ENCODE results near the gene COL5A1. TPM values are rescaled to one million over a fixed set of nuclear protein-coding genes. Genes with fewer than 3 reads are reported as not detected.

The COL5A1 gene
- total RNA-seq, 4 donors from 2014 or later: 4.9 to 97.4 (median 11.9) TPM

DNA sequence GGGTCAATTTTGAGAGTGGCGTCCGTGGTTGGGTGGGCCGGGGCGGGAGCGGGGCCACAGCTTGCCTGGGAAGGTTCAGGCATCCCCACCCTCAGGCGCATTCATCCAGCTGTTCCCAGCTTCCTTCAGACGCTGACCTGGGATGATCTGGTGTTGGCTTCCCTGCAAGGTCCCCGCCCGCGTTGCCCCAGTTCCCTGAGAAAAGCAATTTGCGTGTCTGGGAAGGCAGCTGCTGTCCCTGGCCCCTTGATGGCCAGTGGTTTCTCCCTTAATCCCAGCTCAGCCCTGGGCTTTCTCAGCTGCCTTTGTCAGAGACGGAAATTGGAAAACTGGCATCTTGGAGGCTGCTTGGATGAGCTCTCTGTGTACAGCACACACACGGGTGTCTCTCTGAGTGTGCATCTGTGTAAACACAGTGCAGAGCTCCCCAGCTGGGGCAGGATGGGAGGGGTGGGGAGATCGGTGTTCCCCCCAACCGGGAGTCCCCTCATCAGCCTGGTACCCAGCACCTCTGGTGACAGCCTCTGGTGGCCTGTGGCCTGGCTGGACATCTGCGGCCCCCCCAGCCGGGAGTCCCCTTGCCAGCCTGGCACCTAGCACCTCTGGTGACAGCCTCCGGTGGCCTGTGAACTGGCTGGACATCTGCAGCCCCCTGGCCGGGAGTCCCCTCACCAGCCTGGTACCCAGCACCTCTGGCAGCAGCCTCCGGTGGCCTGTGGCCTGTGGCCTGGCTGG is 94.0 kb downstream of the COL5A1 start:
- H3K27me3 ChIP-seq: no peaks in the 10 kb centered on the region
- DNase-seq: peak in 1 of 3 donors; percentile 64
- H3K4me3 ChIP-seq: no peak overlapping the region
- H3K4me1 ChIP-seq: peaks cover 0 to 35% (median 0%) of the 10 kb centered on the region in 4 donors
- TF ChIP-seq, protein P1, sequence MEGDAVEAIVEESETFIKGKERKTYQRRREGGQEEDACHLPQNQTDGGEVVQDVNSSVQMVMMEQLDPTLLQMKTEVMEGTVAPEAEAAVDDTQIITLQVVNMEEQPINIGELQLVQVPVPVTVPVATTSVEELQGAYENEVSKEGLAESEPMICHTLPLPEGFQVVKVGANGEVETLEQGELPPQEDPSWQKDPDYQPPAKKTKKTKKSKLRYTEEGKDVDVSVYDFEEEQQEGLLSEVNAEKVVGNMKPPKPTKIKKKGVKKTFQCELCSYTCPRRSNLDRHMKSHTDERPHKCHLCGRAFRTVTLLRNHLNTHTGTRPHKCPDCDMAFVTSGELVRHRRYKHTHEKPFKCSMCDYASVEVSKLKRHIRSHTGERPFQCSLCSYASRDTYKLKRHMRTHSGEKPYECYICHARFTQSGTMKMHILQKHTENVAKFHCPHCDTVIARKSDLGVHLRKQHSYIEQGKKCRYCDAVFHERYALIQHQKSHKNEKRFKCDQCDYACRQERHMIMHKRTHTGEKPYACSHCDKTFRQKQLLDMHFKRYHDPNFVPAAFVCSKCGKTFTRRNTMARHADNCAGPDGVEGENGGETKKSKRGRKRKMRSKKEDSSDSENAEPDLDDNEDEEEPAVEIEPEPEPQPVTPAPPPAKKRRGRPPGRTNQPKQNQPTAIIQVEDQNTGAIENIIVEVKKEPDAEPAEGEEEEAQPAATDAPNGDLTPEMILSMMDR (IDR thresholded peaks at IDR 0.05): no peak
- no peak for TF ChIP-seq POLR2A (IDR thresholded peaks at IDR 0.05)
- peak overlapping the region; percentile 43 to 79 (median 52) for H3K27ac ChIP-seq
- H3K9me3 ChIP-seq: no peaks in the 10 kb centered on the region
- H3K36me3 ChIP-seq: no peaks in the 10 kb centered on the region

DNA sequence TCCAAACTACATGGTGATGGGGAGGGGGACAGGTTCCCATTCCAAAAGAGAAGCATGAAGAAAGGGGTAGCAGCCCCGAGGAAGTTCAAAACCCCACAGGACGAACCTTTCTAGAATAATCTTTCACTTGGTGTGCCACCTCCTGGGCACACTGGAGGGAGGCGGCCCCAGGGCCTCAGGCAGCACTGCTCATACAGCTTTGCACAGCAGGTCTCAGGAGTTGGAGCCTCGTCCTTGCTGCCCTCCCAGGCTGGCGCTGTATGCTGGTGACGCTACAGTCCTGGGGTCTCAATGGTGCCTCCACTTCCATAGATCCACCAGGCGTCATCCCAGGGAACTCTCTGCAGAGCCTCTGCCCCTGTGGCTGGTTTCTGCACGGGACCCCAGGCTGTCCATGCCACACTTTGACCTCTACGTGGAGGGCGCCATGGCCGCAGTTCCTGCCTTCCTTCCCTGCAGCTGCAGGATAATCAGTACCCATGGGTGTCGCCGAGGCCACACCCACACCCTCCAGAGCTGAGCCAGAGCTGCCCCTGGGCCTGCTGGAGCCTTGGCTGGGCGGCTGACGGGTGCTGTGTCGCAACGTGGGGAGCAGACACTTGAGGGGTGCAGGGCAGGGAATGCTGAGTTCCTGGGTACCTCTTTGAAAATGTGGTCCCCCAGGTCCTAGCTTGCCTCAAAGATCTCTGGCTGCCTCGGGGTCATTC is 95.3 kb downstream of the COL5A1 start:
- TF ChIP-seq POLR2A (IDR thresholded peaks at IDR 0.05): no peak
- TF ChIP-seq, protein P1 (IDR thresholded peaks at IDR 0.05): no peak
- no peak overlapping the region for H3K4me3 ChIP-seq

DNA sequence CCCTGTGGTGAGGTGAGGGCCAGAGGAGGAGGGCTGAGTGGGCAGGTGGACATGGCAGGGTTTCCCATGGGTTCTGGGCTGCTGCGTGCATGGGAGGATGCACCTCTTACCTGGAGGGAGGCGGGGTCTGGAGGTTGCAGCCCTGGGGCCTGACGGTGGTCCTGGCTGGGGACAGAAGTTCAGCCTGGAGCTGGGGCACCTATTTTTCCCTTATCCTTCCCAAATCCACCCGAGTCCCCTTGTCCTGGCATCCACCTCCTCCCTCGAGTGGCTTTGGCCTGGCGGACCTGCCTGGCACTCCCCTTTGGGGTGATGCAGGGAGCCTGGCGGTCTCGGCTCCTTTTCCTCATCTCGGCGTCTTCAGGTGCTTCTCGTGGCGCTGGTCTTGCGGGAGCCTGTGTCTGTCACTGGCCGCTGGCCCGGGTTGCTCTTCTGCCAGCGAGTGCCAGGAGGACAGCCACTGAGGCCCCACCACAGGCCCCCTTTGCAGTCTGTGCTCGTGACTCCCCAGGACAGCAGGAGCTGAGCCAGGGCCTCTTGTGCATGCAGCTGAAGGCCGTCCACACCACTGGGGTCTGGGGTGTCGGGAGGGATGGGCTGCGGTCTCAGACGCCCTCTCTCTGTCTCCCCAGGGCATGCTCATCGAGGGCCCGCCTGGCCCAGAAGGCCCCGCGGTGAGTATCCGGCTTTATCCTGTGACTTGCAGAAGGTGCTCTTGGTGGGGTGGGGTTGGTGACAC is 96.4 kb downstream of the COL5A1 start:
- no peak overlapping the region for H3K4me3 ChIP-seq
- no peak overlapping the region for H3K27ac ChIP-seq
- no peak for TF ChIP-seq POLR2A (IDR thresholded peaks at IDR 0.05)
- TF ChIP-seq, protein P1 (IDR thresholded peaks at IDR 0.05): no peak
- peaks cover 0 to 30% (median 0%) of the 10 kb centered on the region in 4 donors for H3K4me1 ChIP-seq
- no peaks in the 10 kb centered on the region for H3K36me3 ChIP-seq
- no peak for DNase-seq
- H3K9me3 ChIP-seq: no peaks in the 10 kb centered on the region
- H3K27me3 ChIP-seq: no peaks in the 10 kb centered on the region

More for the DNA sequence above, 95.3 kb downstream of the COL5A1 start:
- no peaks in the 10 kb centered on the region for H3K9me3 ChIP-seq
- peaks cover 0 to 33% (median 0%) of the 10 kb centered on the region in 4 donors for H3K4me1 ChIP-seq
- no peaks in the 10 kb centered on the region for H3K36me3 ChIP-seq
- peak overlapping the region in 1 of 4 donors; percentile 79 for H3K27ac ChIP-seq
- DNase-seq: no peak
- no peaks in the 10 kb centered on the region for H3K27me3 ChIP-seq

DNA sequence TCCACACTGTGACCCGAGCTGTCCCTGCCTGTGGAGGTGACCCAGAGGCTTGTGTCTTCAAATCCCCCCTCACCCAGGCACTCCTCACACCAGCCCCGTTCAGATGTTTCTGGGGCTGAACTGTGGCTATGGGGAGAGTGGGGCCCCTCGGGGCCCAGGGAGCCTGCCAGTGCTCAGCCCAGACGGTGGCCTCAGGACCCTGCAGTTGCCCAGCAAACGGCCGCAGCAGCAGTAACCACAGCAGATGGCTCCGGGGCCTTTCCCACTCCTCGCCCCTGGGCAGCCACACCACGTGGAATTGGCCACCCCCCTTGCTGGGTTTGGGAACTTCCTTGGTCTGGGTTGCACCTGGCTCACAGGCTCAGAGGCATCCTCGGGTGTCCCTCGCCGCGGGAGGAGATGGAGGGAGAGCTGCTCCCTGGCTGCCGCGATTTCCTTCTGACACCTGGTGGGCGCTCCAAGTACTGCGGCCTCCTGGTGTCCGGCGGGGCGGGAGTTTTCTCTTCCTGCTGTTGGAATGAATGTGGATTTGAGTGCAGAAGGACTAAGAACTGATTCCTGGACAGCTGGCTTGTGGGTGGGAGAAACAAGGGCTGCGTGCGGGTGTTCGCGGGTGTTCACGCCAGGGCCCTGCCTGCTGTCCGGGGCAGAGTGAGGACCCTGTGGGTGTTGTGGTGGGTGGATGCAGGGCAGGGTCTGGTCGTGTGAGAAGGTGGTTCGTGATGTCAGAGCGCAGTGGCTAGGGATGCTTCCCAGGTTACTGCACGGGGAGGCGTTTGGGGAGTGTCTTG is 97.5 kb downstream of the COL5A1 start:
- Histone ChIP-seq H3K4me3 (no peak overlapping the region), H3K9me3 (no peaks in the 10 kb centered on the region), H3K27me3 (no peaks in the 10 kb centered on the region), H3K4me1 (peaks cover 0 to 21% (median 0%) of the 10 kb centered on the region in 4 donors), H3K27ac (no peak overlapping the region), H3K36me3 (peaks cover 0 to 1% (median 0%) of the 10 kb centered on the region in 3 donors)
- DNase-seq: peak in 2 of 3 donors; percentile 63 to 73
- TF ChIP-seq, protein P1 (IDR thresholded peaks at IDR 0.05): peak; percentile 46 to 82 (median 62)
- no peak for TF ChIP-seq POLR2A (IDR thresholded peaks at IDR 0.05)

DNA sequence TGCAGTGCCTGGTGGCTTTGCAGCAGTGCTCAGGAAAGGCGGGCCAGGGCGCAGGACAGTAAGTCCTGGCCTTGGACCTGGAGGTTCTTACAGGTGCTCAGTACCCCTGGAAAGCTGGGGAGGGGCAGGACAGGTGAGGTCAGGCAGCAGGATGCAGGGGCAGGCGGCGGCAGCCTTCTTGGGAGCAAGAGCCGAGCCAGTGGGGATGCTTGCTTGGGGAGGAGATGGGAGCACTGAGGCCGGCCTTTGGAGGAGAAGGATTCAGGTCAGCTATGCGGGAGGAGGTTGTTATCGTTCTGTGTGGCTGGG is 98.0 kb downstream of the COL5A1 start:
- no peak overlapping the region for H3K27ac ChIP-seq
- H3K9me3 ChIP-seq: no peaks in the 10 kb centered on the region
- no peak for DNase-seq
- peaks cover 0 to 15% (median 0%) of the 10 kb centered on the region in 4 donors for H3K4me1 ChIP-seq
- no peak for TF ChIP-seq POLR2A (IDR thresholded peaks at IDR 0.05)
- TF ChIP-seq, protein P1 (IDR thresholded peaks at IDR 0.05): no peak
- H3K4me3 ChIP-seq: no peak overlapping the region
- H3K27me3 ChIP-seq: no peaks in the 10 kb centered on the region
- peaks cover 0 to 4% (median 0%) of the 10 kb centered on the region in 3 donors for H3K36me3 ChIP-seq

Data from Peyer's patch (tissue), 4 donors.